GM19468 (cell line): ENCODE measurements around the gene MRPL51.
"Not testable (repeated sequence)": the region's sequence is repeated elsewhere in the genome, so short reads cannot be mapped to it uniquely, and the experiment has no call there.

Experiments
- ATAC-seq: cut with Tn5 transposase; IDR thresholded peaks from one replicate; pipeline ENCODE4 v1.9.1; 2021; ENCODE audit warnings: mild to moderate bottlenecking, moderate library complexity, moderate number of reproducible peaks; ENCODE audit not compliant: unreplicated experiment; ENCODE audit errors: extremely low read depth

Gene MRPL51

GRCh38 chr12:6492838-6493496, at the start of gene MRPL51:
MRPL51 (minus strand) TSS chr12:6493262; CDS start chr12:6493136, 126 bp downstream.
- peak; percentile 53 for ATAC-seq

DNA sequence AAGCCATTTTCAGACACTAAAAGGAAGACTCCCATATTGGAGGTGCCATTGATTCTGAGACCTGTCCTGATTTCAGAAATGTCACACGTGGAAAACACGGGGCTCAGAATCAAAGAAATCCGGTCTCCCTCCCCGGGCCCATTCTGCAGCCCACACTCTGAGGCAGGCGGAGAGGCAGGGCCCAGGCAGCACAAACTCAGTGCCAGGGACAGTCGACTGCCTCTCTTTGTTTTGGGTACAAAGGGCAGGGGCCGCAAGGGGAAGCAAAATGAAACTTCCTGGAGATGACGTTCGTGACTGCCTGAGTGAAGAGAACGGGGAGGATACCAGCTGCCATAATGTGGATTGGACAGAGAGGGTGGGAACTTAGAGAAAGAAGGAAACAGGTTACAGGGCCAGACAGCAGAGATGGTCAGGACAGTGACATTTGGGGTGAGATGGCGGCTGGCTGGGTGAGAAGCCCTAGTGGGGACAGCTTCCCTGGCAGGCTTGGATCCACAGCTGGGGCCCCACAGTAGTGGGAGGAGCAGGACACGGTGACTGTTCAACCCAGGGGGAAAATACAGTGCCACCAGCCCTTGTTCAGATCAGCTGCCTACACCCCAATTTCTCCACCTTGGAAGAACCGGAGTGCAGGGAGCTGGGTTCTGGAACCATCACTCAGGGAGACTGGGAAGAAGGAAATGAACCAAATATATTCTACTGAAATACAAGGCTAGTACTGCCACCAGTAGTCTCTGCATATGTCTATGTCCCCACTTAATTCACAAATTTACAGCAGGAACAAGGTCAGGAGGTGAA, 49.3 kb upstream of the MRPL51 start:
- ATAC-seq = no peak

- ATAC-seq = no peak
Observed at GRCh38 chr12:6541371-6542165, 48.5 kb upstream of the MRPL51 start.

DNA sequence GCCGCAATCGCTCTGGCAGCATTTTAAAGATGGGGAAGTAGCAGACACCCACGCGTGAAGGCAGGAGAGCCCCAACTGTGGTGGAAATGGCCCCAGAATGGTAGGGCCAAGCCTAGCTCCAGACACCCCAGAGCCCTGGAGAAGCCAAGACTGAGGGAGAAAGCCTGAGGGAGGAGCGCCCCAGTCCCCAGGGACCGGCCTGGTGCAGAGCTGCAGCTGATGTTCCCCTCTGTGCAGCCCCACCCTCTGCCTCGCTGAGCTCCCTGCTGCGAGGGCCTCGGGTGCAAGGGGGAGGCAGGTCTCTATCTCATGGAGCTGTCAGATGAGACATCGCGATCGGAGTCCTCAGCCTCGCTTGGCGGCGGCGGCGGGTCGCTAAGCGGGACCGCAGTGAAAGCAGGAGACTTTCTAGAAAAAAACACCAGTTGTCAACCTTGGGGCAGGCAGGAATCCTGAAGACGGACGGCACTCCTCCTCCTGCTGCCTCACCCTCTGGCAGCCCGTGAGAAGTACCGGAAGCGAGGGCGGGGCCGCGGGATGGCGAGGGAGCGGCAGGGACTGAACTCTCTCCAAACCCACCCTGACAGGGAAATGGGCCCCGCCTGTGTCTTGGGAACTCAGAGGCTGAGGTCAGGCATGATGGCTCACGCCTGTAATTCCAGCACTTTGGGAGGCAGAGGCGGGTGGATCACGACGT, 47.3 kb upstream of the MRPL51 start:
- ATAC-seq = no peak

DNA sequence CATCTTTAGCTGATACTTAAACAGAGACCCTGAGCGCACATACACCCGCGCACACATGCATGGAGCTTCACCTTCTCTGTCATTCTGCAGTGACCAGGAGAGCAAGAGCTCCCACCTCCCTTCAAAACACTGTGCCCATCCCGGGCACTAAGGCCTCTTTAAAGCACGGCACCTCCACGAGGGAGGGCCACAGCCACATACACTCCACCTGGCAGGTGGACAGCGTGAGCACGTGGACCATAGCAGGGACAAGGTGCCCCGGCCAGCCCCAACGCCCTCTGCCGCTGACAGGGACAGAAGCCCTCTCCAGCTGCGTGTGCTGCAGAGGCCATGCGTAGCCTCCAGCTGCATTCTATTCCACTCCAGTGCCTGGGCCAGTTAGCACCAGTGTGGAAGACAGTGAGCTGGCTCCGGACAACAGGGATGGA, 46.7 kb upstream of the MRPL51 start:
- no peak for ATAC-seq

DNA sequence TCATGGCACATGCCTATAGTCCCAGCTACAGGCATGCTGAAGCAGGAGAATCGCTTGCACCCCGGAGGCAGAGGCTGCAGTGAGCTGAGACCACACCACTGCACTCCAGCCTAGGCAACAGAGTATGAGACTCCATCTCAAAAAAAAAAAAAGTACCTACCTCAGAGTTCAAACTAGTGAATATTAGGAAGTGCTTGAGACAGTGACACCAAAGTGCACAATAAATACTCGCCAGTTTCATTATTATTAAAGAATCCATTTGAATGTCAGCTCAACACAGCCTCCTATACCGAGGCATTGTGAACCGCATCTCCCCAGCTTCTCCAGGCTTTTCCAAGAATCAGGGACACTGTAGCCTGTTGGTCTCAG, 46.2 kb upstream of the MRPL51 start:
- no peak for ATAC-seq

GRCh38 chr12:6538420-6539313, 45.6 kb upstream of the MRPL51 start:
- ATAC-seq = no peak

DNA sequence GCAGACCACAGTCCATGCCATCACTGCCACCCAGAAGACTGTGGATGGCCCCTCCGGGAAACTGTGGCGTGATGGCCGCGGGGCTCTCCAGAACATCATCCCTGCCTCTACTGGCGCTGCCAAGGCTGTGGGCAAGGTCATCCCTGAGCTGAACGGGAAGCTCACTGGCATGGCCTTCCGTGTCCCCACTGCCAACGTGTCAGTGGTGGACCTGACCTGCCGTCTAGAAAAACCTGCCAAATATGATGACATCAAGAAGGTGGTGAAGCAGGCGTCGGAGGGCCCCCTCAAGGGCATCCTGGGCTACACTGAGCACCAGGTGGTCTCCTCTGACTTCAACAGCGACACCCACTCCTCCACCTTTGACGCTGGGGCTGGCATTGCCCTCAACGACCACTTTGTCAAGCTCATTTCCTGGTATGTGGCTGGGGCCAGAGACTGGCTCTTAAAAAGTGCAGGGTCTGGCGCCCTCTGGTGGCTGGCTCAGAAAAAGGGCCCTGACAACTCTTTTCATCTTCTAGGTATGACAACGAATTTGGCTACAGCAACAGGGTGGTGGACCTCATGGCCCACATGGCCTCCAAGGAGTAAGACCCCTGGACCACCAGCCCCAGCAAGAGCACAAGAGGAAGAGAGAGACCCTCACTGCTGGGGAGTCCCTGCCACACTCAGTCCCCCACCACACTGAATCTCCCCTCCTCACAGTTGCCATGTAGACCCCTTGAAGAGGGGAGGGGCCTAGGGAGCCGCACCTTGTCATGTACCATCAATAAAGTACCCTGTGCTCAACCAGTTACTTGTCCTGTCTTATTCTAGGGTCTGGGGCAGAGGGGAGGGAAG, 44.7 kb upstream of the MRPL51 start:
- not testable (repeated sequence) for ATAC-seq

- ATAC-seq = no peak
Observed at GRCh38 chr12:6536894-6537579, 44.0 kb upstream of the MRPL51 start.

GRCh38 chr12:6535960-6536847, 43.1 kb upstream of the MRPL51 start:
- no peak for ATAC-seq

DNA sequence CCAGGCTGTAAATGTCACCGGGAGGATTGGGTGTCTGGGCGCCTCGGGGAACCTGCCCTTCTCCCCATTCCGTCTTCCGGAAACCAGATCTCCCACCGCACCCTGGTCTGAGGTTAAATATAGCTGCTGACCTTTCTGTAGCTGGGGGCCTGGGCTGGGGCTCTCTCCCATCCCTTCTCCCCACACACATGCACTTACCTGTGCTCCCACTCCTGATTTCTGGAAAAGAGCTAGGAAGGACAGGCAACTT, 42.6 kb upstream of the MRPL51 start:
- no peak for ATAC-seq

GRCh38 chr12:6534945-6535696, 42.1 kb upstream of the MRPL51 start:
- no peak for ATAC-seq

DNA sequence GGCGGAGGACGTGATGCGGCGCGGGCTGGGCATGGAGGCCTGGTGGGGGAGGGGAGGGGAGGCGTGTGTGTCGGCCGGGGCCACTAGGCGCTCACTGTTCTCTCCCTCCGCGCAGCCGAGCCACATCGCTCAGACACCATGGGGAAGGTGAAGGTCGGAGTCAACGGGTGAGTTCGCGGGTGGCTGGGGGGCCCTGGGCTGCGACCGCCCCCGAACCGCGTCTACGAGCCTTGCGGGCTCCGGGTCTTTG, 41.6 kb upstream of the MRPL51 start:
- ATAC-seq = no peak

DNA sequence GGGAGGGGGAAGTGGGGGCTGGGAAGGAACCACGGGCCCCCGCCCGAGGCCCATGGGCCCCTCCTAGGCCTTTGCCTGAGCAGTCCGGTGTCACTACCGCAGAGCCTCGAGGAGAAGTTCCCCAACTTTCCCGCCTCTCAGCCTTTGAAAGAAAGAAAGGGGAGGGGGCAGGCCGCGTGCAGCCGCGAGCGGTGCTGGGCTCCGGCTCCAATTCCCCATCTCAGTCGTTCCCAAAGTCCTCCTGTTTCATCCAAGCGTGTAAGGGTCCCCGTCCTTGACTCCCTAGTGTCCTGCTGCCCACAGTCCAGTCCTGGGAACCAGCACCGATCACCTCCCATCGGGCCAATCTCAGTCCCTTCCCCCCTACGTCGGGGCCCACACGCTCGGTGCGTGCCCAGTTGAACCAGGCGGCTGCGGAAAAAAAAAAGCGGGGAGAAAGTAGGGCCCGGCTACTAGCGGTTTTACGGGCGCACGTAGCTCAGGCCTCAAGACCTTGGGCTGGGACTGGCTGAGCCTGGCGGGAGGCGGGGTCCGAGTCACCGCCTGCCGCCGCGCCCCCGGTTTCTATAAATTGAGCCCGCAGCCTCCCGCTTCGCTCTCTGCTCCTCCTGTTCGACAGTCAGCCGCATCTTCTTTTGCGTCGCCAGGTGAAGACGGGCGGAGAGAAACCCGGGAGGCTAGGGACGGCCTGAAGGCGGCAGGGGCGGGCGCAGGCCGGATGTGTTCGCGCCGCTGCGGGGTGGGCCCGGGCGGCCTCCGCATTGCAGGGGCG, 41.0 kb upstream of the MRPL51 start, which contains the start of gene GAPDH:
TSS of gene GAPDH (plus strand) at position 595 of the 772 bp plus-strand sequence. CDS start 316 bp downstream, outside the sequence.
- peak; percentile 51 for ATAC-seq

- no peak for ATAC-seq
Observed at GRCh38 chr12:6533653-6533922, 40.5 kb upstream of the MRPL51 start.

GRCh38 chr12:6532927-6533652, 40.0 kb upstream of the MRPL51 start:
- no peak for ATAC-seq
